ENCODE results near the gene IPPK.

Gene IPPK

DNA sequence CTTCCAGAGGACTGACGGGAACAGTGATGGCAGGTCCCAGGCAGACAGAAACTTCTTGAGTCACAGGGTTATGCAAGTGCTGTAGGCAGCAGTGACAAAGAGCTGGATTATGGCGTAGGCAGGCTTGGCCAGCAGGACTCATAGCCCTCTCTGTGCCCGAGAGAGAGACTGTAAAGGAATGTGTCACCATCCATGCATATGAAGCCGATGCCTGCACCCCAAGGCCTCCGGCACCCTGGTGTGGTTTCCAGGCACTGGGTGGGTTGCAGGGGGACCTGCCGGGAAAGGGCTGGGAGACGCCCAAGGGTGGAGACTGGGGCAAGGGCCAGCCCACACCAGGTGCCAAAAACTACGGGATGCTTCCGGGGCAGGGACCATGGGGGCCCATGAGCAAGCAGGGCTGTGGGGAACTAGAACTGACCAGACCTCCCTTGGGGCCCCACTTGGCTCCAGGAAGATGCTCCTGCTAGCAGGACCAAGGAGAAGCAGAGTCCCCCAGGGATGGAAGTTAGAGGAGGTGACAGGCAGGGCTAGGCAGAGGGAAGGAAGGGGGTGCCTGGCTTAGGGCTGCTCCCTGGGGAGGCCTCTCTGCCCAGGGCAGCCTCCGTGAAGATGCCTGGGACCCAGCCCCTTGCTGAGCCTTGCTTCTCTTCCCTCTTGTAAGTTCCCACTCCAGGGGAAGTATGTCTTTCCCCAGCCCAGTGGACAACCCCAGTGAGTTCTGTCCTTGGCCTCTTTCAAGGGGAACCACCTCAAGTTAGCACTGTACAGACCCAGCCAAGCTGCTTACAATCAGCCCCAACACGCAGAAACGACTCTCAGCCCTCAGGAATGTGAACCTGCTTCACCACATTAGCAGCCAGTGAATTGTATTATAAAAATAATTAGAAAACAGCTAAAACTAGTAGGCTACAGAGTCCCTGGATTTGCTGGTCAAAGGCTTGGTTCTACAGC is 10.5 kb upstream of the IPPK start:
- TF ChIP-seq, protein P1, sequence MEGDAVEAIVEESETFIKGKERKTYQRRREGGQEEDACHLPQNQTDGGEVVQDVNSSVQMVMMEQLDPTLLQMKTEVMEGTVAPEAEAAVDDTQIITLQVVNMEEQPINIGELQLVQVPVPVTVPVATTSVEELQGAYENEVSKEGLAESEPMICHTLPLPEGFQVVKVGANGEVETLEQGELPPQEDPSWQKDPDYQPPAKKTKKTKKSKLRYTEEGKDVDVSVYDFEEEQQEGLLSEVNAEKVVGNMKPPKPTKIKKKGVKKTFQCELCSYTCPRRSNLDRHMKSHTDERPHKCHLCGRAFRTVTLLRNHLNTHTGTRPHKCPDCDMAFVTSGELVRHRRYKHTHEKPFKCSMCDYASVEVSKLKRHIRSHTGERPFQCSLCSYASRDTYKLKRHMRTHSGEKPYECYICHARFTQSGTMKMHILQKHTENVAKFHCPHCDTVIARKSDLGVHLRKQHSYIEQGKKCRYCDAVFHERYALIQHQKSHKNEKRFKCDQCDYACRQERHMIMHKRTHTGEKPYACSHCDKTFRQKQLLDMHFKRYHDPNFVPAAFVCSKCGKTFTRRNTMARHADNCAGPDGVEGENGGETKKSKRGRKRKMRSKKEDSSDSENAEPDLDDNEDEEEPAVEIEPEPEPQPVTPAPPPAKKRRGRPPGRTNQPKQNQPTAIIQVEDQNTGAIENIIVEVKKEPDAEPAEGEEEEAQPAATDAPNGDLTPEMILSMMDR (IDR thresholded peaks at IDR 0.05), result no peak

DNA sequence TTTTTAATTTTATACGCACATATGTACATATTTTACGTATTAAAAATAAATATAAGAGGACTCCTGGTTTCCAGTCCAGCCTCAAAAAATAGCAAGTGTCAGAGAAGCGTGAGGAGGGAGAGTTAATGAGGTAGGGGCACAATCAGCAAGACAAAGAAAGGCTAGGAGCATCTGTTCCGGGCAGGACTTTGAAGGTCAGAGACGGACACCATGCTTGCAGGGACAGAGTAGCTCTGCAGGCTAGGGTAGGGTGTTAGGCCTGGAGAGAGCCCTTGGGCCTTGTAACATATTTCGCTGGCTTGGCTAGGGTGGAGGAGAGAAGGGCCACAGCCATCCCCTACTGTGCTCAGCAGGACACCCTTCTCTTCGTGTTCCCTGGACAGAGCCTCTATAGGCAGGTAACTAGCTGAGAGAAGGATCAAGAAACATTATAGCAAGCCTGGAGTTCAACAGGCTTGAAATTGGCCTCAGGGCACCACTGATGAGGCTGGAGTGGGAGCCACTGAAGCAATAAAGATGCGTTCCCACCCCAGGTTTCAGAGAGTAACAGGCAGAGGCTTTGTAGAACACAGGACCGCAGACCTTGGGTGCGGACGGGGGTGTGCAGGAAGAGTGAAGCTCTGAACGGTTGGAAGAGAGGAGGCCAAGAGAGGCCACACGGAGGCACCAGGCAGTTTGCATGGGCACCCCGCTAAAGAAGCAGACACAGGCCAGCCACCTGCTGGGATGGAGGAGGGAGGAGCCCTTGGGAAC is 9.7 kb upstream of the IPPK start:
- TF ChIP-seq, protein P1 (IDR thresholded peaks at IDR 0.05), result no peak

DNA sequence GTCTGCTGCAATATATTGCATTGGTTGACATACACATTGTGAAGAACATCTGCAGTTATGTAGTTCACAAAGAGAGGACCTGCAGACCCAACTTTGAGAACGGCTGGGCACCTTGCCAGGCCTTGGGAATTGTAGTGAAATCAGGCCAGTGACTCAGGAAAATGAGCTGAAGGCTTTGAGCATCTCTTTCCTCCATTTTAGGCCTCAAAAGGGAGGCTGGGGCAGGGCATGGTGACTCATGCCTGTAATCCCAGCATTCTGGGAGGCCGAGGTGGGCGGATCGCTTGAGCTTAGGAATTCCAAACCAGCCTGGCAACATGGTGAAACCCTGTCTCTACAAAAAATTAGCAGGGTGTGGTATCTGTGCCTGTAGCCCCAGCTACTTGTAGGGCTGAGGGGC is 1.4 kb upstream of the IPPK start:
- TF ChIP-seq, protein P1 (IDR thresholded peaks at IDR 0.05), result no peak

DNA sequence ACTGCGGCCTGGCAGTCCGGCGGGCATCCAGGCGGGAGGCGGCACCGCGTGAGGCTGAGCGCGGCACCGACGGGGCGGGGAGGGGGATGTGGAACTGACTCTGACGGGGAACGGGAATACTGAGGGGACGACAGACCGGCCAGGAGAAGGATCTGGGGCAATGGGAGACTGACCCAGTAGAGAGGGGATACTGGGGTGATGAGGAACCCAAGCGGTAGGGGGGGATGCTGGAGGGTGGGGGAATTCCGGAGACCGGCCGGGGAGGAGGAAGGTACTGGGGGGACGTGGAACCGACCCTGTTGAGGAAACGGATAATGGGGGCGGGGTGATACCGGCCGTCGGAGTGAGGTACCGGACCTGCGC is 423 bp downstream of the IPPK start:
- TF ChIP-seq, protein P1 (IDR thresholded peaks at IDR 0.05), result no peak

DNA sequence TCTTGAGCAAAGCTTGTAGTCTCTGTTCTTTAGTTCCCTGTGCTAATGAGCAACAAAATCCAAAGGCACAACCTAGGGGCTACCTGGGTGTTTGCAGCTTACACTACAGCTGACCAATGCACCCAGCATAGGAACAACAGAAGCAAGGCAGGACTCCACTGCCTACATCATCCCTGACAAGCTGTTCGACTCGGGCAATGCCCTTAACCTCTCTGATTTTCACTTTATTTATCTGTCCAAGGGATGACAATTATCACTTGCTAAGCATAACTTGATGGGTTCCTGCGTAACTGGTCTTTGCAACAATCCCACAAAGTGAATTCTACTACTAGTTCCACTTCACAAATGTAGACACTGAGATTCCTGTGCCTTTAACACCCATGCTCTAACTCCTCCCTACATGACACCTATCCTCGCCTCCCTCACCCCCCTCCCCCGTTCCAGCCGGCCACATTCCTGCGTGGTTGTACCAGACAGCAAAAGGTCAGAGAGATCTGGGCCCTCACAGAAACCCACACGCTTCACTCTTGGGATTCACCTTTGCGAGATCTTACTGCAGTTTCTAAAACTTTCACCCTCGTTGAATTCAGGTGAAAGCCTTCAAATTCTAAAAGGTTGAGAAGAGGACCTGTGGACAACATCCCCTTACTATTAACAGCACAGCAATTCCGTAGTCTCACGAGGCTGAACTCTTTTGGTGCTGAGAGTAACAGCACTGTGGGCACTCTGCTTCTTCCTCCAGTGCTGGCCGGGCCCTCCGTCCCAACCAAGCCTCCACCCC is 995 bp downstream of the IPPK start:
- TF ChIP-seq, protein P1 (IDR thresholded peaks at IDR 0.05), result no peak

DNA sequence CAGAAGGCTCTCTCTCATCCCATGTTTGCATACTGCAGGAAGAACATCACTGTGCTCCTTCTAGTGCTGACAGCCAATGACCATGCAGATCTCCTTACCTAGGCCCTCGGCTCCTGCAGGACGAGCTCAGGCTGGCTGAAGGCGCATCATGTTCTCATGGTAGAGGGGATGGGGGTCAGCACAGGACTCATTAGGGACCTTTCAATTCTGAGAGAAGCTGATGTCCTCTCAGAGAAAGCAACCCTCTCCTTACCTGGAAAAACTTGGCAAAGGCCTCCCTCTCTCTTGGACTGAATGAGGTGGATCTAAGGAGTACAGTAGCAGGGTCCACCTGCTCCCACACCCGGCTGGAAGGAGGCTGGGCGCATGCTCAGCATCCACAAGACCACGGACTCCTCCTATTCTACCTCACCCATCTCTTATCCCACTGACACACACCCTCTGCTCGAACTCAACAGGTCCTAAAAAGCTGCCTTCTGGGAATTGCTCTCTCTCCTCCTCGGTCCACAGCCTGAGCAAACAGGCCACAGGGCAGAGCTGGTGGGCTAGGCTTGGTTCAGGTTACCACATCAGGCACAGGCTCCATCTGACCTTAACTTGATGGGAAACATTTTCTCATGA is 2.9 kb downstream of the IPPK start:
- TF ChIP-seq, protein P1 (IDR thresholded peaks at IDR 0.05), result no peak

DNA sequence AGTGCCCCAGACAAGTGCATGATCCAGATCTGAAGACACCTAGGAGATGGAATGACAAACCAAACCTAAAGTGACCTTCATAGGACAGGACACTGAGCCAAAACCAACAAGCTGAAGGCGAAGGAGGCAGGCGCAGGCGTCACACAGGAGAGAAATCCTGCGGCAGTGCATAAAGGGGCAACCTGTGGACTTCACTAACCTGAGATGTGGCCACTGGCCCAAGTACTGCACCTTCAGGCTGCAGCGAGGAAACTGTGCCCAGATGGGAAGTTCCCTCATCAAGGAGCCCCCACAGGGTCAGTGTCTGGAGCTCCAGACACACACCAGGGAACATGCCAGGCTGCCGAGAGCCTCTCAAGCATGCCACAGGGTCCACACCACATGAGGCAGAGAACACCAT is 3.7 kb downstream of the IPPK start:
- TF ChIP-seq, protein P1 (IDR thresholded peaks at IDR 0.05), result no peak
